Fibroblast of lung (primary cell): ENCODE data around the gene ZBTB39. TPM values are rescaled to one million over a fixed set of nuclear protein-coding genes. Genes with fewer than 3 reads are reported as not detected.

ENCODE experiments used
- DNase-seq, 2 donors: peaks; one replicate each; pipeline versions ENCODE4 v3.0.0 to v3.0.0-alpha.2; 2010; ENCODE audit warnings: low read depth in 2 of 2
- H2AFZ ChIP-seq: 2 replicates; pipeline ENCODE4 v1.5.1; 2012; ENCODE audit warnings: low read length, control low read depth, inconsistent platforms
- H3K27ac ChIP-seq: 2 replicates; pipeline ENCODE4 v1.5.1; 2011; ENCODE audit warnings: low read length, control low read depth; ENCODE audit not compliant: insufficient read depth
- H3K27me3 ChIP-seq: 2 replicates; pipeline ENCODE4 v1.5.1; 2011; ENCODE audit warnings: mild to moderate bottlenecking, low read length; ENCODE audit not compliant: control insufficient read depth, insufficient read depth
- H3K36me3 ChIP-seq: 2 replicates; pipeline ENCODE4 v1.5.1; 2011; ENCODE audit warnings: low read length; ENCODE audit not compliant: control insufficient read depth, insufficient read depth
- H3K4me1 ChIP-seq: 2 replicates; pipeline ENCODE4 v1.5.1; 2011; ENCODE audit warnings: low read length; ENCODE audit not compliant: control insufficient read depth, insufficient read depth; ENCODE audit errors: extremely low read depth
- H3K4me2 ChIP-seq: 2 replicates; pipeline ENCODE4 v1.5.1; 2011; ENCODE audit warnings: low read length, control low read depth; ENCODE audit not compliant: insufficient read depth; ENCODE audit errors: extremely low read depth
- H3K4me3 ChIP-seq, 4 experiments: fragments of 200-600 bp in 1 of 4; sonication (generic) in 1 of 4; replicated peaks in 1 of 4; 2 replicates each; pipeline ENCODE4 v1.5.1; 2011 to 2016; ENCODE audit warnings: low read length in 4 of 4, low read depth in 3 of 4, mild to moderate bottlenecking in 3 of 4, control low read depth in 2 of 4, inconsistent platforms in 1 of 4, mixed read lengths in 1 of 4; ENCODE audit not compliant: insufficient read depth in 1 of 4; ENCODE audit errors: control extremely low read depth in 1 of 4
- H3K79me2 ChIP-seq: 2 replicates; pipeline ENCODE4 v1.5.1; 2012; ENCODE audit warnings: mild to moderate bottlenecking, low read length, inconsistent platforms; ENCODE audit not compliant: control insufficient read depth, insufficient read depth
- H3K9ac ChIP-seq: 2 replicates; pipeline ENCODE4 v1.5.1; 2011; ENCODE audit warnings: mild to moderate bottlenecking, low read length, control low read depth; ENCODE audit not compliant: insufficient read depth
- H3K9me3 ChIP-seq: 2 replicates; pipeline ENCODE4 v1.5.1; 2012; ENCODE audit warnings: low read depth, low read length; ENCODE audit not compliant: control insufficient read depth, insufficient read depth
- H4K20me1 ChIP-seq: 2 replicates; pipeline ENCODE4 v1.5.1; 2011; ENCODE audit warnings: low read length; ENCODE audit not compliant: control insufficient read depth, insufficient read depth; ENCODE audit errors: extremely low read depth
- EZH2 ChIP-seq: IDR thresholded peaks from 2 replicates; pipeline ENCODE4 v1.5.1; 2012; ENCODE audit warnings: low read length, control low read depth, mild to moderate bottlenecking; ENCODE audit errors: missing control alignments
- polyA plus RNA-seq, 2 donors: library from polyadenylated mRNA; depleted of rRNA in 1 of 2; stranded (reverse) in 1 of 2; unstranded in 1 of 2; fragments of >200 nt; gene quantifications; 2 replicates each; pipeline ENCODE4 v1.2.1, GENCODE V29; 2011 to 2012; ENCODE audit warnings: missing spikeins in 1 of 2
- total RNA-seq: library from RNA; depleted of rRNA; stranded (reverse); fragments of >200 nt; gene quantifications from 2 replicates; pipeline ENCODE4 v1.2.1, GENCODE V29; 2014
- TF ChIP-seq, protein P1 (sequence below), 2 donors: IDR thresholded peaks in 1 of 2; conservative IDR thresholded peaks in 1 of 2; 1 replicate in 1 of 2; 2 replicates in 1 of 2; pipeline ENCODE4 v1.5.1; 2011 to 2012; ENCODE audit warnings: low read length in 2 of 2, control low read depth in 1 of 2, inconsistent platforms in 1 of 2, low read depth in 1 of 2, mild to moderate bottlenecking in 1 of 2

Gene ZBTB39
- total and polyA plus RNA-seq, 2 donors (not counting 1 experiment from before 2014, with no cell fraction given), result 3.2 to 3.8 TPM

DNA sequence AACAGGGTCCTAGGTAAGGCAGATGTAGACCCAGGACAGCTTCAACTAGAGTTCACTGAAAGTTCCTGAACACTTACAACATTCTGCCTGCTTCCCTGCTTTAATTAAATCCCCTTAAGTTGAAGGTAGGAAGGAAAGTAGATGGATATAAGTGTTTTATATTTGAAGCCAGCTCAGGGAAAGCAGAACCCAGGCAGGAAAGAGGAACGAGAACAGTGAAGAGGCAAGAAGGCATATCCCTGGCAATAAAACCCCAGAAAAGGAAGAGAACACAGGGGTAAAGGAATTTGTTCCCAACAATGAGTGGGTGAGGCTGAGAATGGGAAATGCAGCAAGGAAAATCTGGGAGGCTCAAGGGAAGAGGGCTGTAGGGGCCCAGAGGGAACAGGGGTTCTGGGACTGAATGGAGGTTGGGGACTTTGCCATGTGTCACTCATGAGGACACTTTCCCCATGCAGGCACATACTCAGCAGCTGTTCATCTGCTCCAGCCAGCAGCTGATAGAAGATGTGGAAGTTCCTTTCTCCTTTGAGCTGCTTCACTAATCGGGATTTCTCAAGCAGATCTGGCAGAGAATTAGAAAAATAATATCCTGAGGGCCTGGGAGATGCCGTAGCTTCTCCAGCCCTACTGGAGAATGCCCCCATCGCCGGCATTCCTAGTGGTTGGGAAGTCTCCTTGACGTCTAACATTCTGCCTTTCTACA is 39.9 kb upstream of the ZBTB39 start:
- H3K4me2 ChIP-seq, result no peak overlapping the region

DNA sequence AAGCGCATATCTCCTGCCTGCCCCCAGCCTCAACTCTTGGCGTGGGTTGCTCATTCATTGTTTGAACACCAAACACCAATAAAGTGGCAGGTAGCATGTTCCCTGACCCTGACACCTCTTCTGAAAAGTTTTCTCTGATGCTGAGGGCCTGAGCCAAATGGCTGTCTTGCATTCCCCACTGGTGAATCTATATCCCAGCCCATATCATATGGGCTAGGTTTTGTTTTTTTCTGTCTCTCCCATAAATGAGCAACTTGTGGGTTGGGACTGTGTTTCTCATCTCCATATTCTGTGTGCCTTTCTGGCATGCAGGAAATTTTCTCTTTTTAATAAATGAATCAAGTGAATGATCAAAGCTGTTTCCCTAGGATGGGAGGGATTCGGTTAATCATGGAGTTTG is 38.5 kb upstream of the ZBTB39 start:
- Histone ChIP-seq H3K27me3 (peaks cover 21% of the 10 kb centered on the region), H3K27ac (no peak overlapping the region), H3K4me2 (no peak overlapping the region), H4K20me1 (no peaks in the 10 kb centered on the region), H2AFZ (no peak overlapping the region), H3K9me3 (no peaks in the 10 kb centered on the region), H3K9ac (no peak overlapping the region), H3K36me3 (no peaks in the 10 kb centered on the region), H3K4me3 (no peak overlapping the region), H3K4me1 (no peaks in the 10 kb centered on the region), H3K79me2 (no peaks in the 10 kb centered on the region)
- TF ChIP-seq, protein P1, sequence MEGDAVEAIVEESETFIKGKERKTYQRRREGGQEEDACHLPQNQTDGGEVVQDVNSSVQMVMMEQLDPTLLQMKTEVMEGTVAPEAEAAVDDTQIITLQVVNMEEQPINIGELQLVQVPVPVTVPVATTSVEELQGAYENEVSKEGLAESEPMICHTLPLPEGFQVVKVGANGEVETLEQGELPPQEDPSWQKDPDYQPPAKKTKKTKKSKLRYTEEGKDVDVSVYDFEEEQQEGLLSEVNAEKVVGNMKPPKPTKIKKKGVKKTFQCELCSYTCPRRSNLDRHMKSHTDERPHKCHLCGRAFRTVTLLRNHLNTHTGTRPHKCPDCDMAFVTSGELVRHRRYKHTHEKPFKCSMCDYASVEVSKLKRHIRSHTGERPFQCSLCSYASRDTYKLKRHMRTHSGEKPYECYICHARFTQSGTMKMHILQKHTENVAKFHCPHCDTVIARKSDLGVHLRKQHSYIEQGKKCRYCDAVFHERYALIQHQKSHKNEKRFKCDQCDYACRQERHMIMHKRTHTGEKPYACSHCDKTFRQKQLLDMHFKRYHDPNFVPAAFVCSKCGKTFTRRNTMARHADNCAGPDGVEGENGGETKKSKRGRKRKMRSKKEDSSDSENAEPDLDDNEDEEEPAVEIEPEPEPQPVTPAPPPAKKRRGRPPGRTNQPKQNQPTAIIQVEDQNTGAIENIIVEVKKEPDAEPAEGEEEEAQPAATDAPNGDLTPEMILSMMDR (conservative IDR thresholded peaks at IDR 0.05 in 1 of 2, IDR thresholded peaks at IDR 0.05 in 1 of 2; ENCODE audit: low read depth in 1 of 2, low read length in 2 of 2), result no peak
- no peak for TF ChIP-seq EZH2
- DNase-seq, result no peak

More for the DNA sequence above, 39.9 kb upstream of the ZBTB39 start:
- TF ChIP-seq, protein P1 (conservative IDR thresholded peaks at IDR 0.05 in 1 of 2, IDR thresholded peaks at IDR 0.05 in 1 of 2; ENCODE audit: low read depth in 1 of 2, low read length in 2 of 2), result no peak
- TF ChIP-seq EZH2, result no peak
- Histone ChIP-seq H3K36me3 (no peaks in the 10 kb centered on the region), H4K20me1 (no peaks in the 10 kb centered on the region), H2AFZ (no peak overlapping the region), H3K4me3 (no peak overlapping the region), H3K79me2 (no peaks in the 10 kb centered on the region), H3K9me3 (no peaks in the 10 kb centered on the region), H3K27ac (no peak overlapping the region), H3K9ac (no peak overlapping the region), H3K27me3 (peaks cover 13% of the 10 kb centered on the region), H3K4me1 (no peaks in the 10 kb centered on the region)
- no peak for DNase-seq

DNA sequence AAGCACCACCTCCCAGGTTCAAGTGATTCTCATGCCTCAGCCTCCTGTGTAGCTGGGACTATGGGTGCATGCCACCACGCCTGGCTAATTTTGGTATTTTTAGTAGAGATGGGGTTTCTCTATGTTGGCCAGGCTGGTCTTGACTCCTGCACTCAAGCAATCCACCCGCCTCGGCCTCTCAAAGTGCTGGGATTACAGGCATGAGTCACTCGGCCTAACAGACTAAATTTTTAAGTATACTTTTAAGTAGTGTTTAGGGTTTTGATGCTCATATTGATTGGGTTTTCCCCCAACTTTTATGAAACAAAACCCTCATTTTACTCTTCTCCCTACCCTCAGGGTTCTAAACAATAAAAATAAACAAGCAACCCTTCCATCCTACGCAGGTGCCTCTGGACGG is 38.1 kb upstream of the ZBTB39 start:
- Histone ChIP-seq H2AFZ (no peak overlapping the region), H3K36me3 (no peaks in the 10 kb centered on the region), H3K9me3 (no peaks in the 10 kb centered on the region), H3K4me3 (no peak overlapping the region), H3K79me2 (no peaks in the 10 kb centered on the region), H3K4me1 (no peaks in the 10 kb centered on the region), H3K27ac (no peak overlapping the region), H3K27me3 (peaks cover 21% of the 10 kb centered on the region), H3K9ac (no peak overlapping the region), H4K20me1 (no peaks in the 10 kb centered on the region), H3K4me2 (no peak overlapping the region)
- DNase-seq, result no peak
- TF ChIP-seq, protein P1 (conservative IDR thresholded peaks at IDR 0.05 in 1 of 2, IDR thresholded peaks at IDR 0.05 in 1 of 2; ENCODE audit: low read depth in 1 of 2, low read length in 2 of 2), result no peak
- no peak for TF ChIP-seq EZH2
